ENCODE results near the gene NEK8. TPM values are rescaled to one million over a fixed set of nuclear protein-coding genes. Genes with fewer than 3 reads are reported as not detected.
A peak's percentile ranks its signal among the peaks of the same experiment; 100 is the strongest.

NEK8 gene
- total and polyA plus RNA-seq, 9 of the 15 experiments (the other 6 are each of a cell fraction or from before 2014, with no cell fraction given): 0.98 to 16.6 (median 4.6) TPM

GRCh38 chr17:28711723-28712031 lies 16.9 kb upstream of the NEK8 start, which contains the start of gene PROCA1:
Gene PROCA1 (minus strand): TSS chr17:28711888. CDS start chr17:28711660, 228 bp downstream.
- Histone ChIP-seq H3K4me2 (ENCODE audit: insufficient read depth, low read length) (peak within 1 kb of the TSS; percentile 99), H3K4me1 (replicated peaks in 1 of 2; ENCODE audit: control insufficient read depth in 2 of 2, insufficient read depth in 2 of 2, low read length in 2 of 2) (peaks cover 14 to 34% of the 10 kb centered on the region in 2 experiments), H2AFZ (ENCODE audit: low read depth, low read length) (peak within 1 kb of the TSS; percentile 85), H3K27ac (ENCODE audit: extremely low read depth, low read depth, low read length) (peak within 1 kb of the TSS; percentile 88), H3K36me3 (ENCODE audit: control insufficient read depth, insufficient read depth, low read length) (no peaks in the 10 kb centered on the region), H3K9ac (ENCODE audit: insufficient read depth in 1 of 2, low read depth in 2 of 2, low read length in 2 of 2) (peak within 1 kb of the TSS; percentile 79 to 93), H3K4me3 (peak within 1 kb of the TSS; percentile 71), H3K9me3 (replicated peaks; ENCODE audit: control insufficient read depth, insufficient read depth, low read depth, low read length) (0 out of 2 replicates have a peak, but pooled peaks cover 2% of the 10 kb centered on the region), H4K20me1 (replicated peaks; ENCODE audit: control insufficient read depth, insufficient read depth, low read length) (no peaks in the 10 kb centered on the region), H3K9me1 (ENCODE audit: control insufficient read depth, insufficient read depth, low read length) (no peaks in the 10 kb centered on the region), H3K79me2 (ENCODE audit: control insufficient read depth, insufficient read depth, low read length) (peaks cover 13% of the 10 kb centered on the region), H3K27me3 (ENCODE audit: control insufficient read depth in 2 of 2, insufficient read depth in 2 of 2, low read length in 2 of 2) (0 out of 5 replicates have a peak, but pooled peaks cover 0 to 11% of the 10 kb centered on the region in 2 experiments)
- BruUV-seq (replicated peaks): no TSS peak
- in situ Hi-C loops (cut with MboI) (no loop called here), intact Hi-C loops (cut with micrococcal nuclease) (loop anchor here (1.0 to 2.0 kb wide), 2 partner anchors 8 to 65 kb away; partner anchors contain the start of gene RPL23A)
- no peak for FAIRE-seq
- WGBS (ENCODE audit: insufficient coverage, low coverage, missing lambda C conversion rate): 1% methylated on average over 20 of the region's 20 CpGs
- ATAC-seq: peak; percentile 50
- CTCF ChIA-PET (ENCODE audit: low intra/inter-chr PET ratio): no interaction called here
- DNase-seq (ENCODE audit: extremely low read depth in 1 of 4, low spot score in 3 of 4): peak; percentile 72 to 81 (median 78)
- POLR2A ChIA-PET: interaction anchor here (0.6 to 8.7 kb wide), 20 partner anchors 8 to 170 kb away, joined by 3 to 133 read pairs (median 6); partner anchors contain the start of genes RPL23A and TRAF4
- TF ChIP-seq EHMT2 (IDR thresholded peaks at IDR 0.05) (no peak), SMARCA5 (IDR thresholded peaks at IDR 0.05) (peak; percentile 68; the same call in 1 of the 2 replicates), ZBTB2 (IDR thresholded peaks at IDR 0.05) (0 out of 2 replicates have a peak, but pooled peaks have one; percentile 45), ZNF511 (CRISPR knock-in tag; IDR thresholded peaks at IDR 0.05) (0 out of 2 replicates have a peak, but pooled peaks have one; percentile 11), NRF1 (conservative IDR thresholded peaks at IDR 0.05 in 1 of 2, IDR thresholded peaks at IDR 0.05 in 1 of 2) (peak in 1 of 2 experiments; percentile 6; a peak in 2 of 4 replicates), PHB2 (IDR thresholded peaks at IDR 0.05; ENCODE audit: low read depth) (peak; percentile 39; the same call in 1 of the 2 replicates), ZNF592 (IDR thresholded peaks at IDR 0.05) (peak; percentile 9; the same call in 1 of the 2 replicates), PCBP2 (IDR thresholded peaks at IDR 0.05; ENCODE audit: low read depth, low read length, poor library complexity, severe bottlenecking) (no peak), POLR2AphosphoS5 (IDR thresholded peaks at IDR 0.05; ENCODE audit: control insufficient read depth, insufficient read depth, low read depth, low read length) (peak; percentile 52; the same call in 1 of the 2 replicates), ZKSCAN3 (CRISPR knock-in tag; IDR thresholded peaks at IDR 0.05) (no peak), NCOR1 (IDR thresholded peaks at IDR 0.05) (peak; percentile 23; the same call in 1 of the 2 replicates), ARID4B (CRISPR knock-in tag; IDR thresholded peaks at IDR 0.05) (0 out of 2 replicates have a peak, but pooled peaks have one; percentile 21)

Data from K562 (cell line).